RWPE1 (cell line): ENCODE data around the gene UBE2H.

Experiments
- CTCF ChIA-PET: fragments of 350-600 bp; sonication (Branson Sonifier 250); formaldehyde crosslinking; extraction: SDS; loops from one replicate; lab custom pipeline; 2021; lab: Yijun Ruan, JAX
- POLR2A ChIA-PET: fragments of 400-600 bp; formaldehyde crosslinking; extraction: SDS; loops from one replicate; lab custom pipeline; 2020; ENCODE audit warnings: antibody characterized with exemption; ENCODE audit not compliant: low non-redundant PET; lab: Yijun Ruan, JAX
- DNase-seq: peaks from one replicate; pipeline ENCODE4 v3.0.0; 2012; ENCODE audit warnings: low spot score
- H3K27ac ChIP-seq: fragments of 450-650 bp; 2 replicates; pipeline ENCODE4 v1.5.1; 2017
- CTCF ChIP-seq: fragments of 450-650 bp; conservative IDR thresholded peaks from 2 replicates; pipeline ENCODE4 v1.5.1; 2017; ENCODE audit warnings: low read depth, mild to moderate bottlenecking

The UBE2H gene

DNA sequence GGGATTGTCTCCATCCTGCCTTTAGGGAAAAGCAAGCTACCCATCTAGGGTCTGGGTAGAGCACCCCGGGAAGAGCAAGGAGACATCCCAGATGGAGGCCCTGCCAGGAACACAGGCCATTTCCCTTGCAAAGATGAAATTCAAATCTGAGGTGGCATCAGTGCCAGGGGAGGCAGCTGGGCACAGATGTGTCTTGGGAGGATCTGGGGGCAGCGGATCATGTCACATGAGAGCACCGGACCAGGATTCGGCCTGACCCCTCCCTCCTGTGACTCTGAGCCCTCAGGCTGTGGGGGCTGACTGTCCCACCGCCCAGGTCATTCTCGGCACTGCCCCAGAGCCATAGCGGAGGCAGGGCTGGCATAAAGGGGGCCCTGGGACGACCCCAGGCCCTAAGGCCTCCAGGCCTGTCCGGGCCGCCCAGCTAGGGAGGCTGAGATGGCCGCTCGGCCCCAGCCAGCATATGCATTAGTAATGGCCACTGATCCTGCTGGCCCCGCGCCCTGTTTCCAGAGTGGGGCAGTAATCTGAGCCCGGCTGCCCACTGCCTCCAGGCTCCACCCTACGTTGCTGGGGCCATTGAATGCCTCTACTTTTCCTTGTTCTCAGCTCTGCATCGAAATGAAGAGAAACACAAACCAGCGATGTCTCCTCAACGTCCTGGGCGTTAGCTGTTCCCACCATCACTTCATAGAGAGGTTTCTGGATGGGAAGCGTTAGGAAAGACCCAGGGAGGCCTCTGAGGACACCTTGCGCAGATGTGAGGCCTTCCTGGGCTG is 148.5 kb downstream of the UBE2H start:
- ChIA-PET POLR2A (no interaction called here), CTCF (no interaction called here)
- H3K27ac ChIP-seq: no peak overlapping the region
- DNase-seq: no peak
- TF ChIP-seq CTCF: no peak

GRCh38 chr7:129803546-129804081 is 149.1 kb downstream of the UBE2H start:
- no peak overlapping the region for H3K27ac ChIP-seq
- CTCF ChIA-PET: interaction anchor here (0.7 kb wide), 1 partner anchor 22 kb away, joined by 3 read pairs; no protein-coding TSS in a partner anchor
- POLR2A ChIA-PET: no interaction called here
- no peak for DNase-seq
- no peak for TF ChIP-seq CTCF

DNA sequence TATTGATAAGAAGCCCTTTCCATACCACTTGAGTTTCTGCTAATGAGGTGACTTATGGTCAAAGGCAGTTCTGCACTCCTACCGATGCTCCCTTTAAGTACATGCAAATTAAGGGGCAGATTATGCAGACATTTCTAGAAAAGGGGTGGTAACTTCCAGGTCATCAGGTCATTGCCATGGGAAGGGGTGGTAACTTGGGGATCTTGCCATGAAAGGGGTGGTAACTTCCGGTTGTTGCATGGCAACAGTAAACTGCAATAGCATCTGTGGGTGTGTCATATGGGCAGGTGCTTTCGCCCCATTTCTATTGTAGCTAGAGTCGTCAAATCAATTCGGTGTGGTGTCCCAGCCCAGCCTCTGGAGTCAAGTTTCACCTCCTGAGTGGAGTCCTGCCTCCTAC is 150.9 kb downstream of the UBE2H start:
- TF ChIP-seq CTCF: no peak
- DNase-seq: no peak
- ChIA-PET POLR2A (no interaction called here), CTCF (no interaction called here)
- no peak overlapping the region for H3K27ac ChIP-seq

DNA sequence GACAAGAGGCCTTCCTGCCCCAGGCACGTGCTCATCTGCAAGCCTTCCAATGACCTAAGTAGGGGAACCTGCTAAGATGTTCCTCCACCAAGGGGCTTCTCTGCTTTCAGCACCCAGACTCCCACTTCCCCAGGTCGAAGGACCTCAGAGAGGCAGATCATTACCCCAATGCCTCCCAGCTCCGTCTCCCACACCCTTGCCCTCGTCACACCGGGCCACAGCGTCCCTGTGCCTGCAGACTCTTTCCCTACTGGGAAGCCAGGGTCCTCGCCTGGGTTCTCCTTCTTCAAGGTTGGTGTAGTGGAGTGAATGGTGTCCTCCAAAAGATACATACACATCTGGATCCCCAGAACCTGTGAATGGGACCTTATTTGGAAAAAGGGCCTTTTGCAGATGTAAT is 151.9 kb downstream of the UBE2H start:
- ChIA-PET CTCF (no interaction called here), POLR2A (no interaction called here)
- H3K27ac ChIP-seq: no peak overlapping the region
- TF ChIP-seq CTCF: no peak
- DNase-seq: no peak

DNA sequence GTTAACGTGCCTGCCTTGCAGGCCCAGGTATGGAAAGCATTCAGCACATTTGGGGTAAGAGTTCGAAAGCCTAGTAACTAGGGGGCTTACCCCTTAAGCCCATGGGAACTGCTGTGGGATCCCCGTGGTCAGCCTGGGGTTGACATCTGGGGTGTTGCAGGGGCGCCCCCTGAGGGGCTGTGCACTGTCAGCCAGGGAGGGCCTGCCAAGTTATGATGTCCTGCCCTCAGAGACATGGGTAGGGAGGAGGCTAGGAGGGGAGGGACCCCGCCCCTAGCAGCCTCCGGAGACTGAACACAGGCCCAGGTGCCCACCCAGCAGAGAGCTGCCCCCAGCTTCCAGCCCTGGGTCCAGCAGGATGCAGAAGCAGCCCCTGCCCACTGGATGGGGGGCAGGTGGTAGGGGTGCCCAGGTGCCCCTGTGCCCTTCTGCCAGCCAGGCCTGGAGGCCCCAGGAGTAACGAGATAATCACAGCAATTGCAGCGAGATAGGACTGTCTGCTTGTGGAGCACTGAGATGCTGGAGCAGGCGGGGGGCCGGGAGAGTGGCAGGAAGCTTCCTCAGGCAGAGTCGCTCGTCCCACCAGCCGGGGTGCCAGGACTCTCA is 153.3 kb downstream of the UBE2H start:
- POLR2A ChIA-PET: no interaction called here
- no peak for DNase-seq
- CTCF ChIA-PET: no interaction called here
- H3K27ac ChIP-seq: no peak overlapping the region
- no peak for TF ChIP-seq CTCF

DNA sequence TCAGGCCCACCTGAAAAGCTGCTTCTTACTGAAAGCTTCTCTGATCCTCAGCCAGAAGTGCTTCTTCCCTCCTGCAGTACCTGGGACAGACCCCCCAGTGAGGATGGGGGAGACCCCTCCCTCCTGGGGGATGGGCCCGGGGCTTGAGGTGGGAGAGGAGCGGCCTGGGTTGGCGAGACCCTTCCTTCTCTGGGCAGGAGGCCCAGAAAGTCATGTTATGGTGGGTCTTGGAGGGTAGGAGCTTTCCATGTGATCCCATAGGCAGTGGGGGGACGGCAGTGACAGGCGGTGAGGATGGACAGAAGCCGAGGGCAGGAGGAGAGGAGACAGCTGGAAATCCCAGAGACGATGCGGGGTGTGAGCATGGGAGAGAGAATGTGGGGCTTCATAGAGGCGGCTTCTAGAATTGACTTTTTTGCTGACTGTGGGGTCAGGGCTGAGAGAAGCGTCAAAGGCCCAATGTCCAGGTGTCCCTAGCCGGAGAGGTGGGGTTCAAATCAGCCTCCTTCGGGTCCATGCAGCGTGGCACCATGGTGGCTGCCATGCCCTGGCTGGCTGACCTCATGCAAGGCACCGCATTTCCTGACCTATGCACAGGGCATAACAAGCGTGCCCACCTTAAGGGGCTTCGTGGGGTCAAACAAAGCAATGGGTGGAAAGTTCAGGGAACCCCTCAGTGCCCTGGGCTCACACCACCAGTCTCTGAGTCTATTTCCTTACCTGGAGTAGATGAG is 154.0 kb downstream of the UBE2H start:
- H3K27ac ChIP-seq: no peak overlapping the region
- POLR2A ChIA-PET: no interaction called here
- no peak for TF ChIP-seq CTCF
- DNase-seq: no peak
- CTCF ChIA-PET: no interaction called here
